ENCODE data around the gene LAMP1. TPM values are rescaled to one million over a fixed set of nuclear protein-coding genes. Genes with fewer than 3 reads are reported as not detected.

Gene LAMP1
- total RNA-seq, 1 experiment from 2014 or later: 264 TPM

DNA sequence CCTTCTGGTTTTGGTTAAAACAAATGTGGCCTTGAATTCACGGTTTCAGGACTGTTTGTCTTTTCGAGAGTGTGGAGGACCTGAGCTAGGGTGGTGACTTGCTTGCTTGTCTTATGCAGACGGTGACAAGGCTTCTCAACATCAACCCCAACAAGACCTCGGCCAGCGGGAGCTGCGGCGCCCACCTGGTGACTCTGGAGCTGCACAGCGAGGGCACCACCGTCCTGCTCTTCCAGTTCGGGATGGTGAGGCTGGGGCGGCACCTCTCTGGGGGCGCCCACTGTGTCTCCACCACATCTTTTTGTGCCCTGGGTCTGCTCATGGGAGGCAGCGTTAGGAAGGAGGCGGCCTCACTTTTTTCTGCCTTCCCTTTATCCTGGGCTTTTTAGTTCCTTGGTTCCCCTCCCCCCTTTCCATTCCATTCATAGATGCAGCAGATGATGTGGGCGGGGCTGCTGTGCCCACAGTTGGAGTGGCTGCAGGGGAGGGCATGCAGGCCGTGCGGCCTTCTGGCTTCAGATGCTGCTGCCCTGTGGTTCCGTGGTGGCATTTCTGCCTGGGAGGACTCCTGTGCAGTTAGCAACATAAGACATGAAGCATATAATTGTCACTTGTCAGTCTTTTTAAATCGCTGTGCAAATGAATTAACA lies 23.3 kb downstream of the LAMP1 start:
- in situ Hi-C loops (cut with HindIII; ENCODE audit: low pct_unique_long_range_greater_than_20kb, low sequenced_read_pairs): no loop called here
- DNase-seq (ENCODE audit: low read depth, low spot score): no peak

- DNase-seq (ENCODE audit: low read depth, low spot score): no peak
- in situ Hi-C loops (cut with HindIII; ENCODE audit: low pct_unique_long_range_greater_than_20kb, low sequenced_read_pairs): no loop called here
These were observed 24.5 kb downstream of the LAMP1 start for GRCh38 chr13:113321546-113321945.

- in situ Hi-C loops (cut with HindIII; ENCODE audit: low pct_unique_long_range_greater_than_20kb, low sequenced_read_pairs): no loop called here
- DNase-seq (ENCODE audit: low read depth, low spot score): no peak
These were observed 25.0 kb downstream of the LAMP1 start for GRCh38 chr13:113322043-113322461.

DNA sequence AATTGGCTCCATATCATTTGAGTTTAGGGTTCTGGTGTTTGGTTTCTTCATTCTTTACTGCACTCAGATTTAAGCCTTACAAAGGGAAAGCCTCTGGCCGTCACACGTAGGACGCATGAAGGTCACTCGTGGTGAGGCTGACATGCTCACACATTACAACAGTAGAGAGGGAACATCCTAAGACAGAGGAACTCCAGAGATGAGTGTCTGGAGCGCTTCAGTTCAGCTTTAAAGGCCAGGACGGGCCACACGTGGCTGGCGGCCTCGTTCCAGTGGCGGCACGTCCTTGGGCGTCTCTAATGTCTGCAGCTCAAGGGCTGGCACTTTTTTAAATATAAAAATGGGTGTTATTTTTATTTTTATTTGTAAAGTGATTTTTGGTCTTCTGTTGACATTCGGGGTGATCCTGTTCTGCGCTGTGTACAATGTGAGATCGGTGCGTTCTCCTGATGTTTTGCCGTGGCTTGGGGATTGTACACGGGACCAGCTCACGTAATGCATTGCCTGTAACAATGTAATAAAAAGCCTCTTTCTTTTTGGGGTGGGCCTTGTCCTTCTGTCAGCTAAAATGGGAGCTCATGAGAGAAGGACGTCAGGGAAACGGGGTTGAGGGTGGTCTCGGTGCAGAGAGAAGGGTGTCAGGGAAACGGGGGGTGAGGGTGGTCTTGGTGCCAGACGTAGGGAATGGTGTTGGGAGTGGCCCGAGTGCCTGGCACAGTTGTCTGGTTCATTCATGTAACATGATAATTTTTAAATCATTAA lies 26.0 kb downstream of the LAMP1 start:
- no peak for DNase-seq (ENCODE audit: low read depth, low spot score)
- in situ Hi-C loops (cut with HindIII; ENCODE audit: low pct_unique_long_range_greater_than_20kb, low sequenced_read_pairs): no loop called here

DNA sequence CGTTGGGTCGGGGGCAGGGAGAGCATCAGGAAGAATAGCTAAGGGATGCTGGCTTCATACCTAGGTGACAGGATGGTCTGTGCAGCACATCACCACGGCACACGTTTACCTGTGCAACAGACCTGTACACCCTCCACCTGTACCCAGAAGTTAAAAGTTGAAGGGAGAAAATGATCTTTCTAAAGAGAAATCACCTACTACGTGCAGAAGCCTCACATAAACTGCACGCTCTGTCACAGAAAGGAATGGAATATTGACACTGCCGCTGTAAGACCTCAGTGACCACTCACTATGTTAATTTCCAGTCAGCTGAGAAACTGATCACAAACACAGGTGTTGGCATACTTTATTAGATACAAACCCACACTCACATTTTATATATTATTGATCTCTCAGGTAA lies 26.8 kb downstream of the LAMP1 start:
- no peak for DNase-seq (ENCODE audit: low read depth, low spot score)

DNA sequence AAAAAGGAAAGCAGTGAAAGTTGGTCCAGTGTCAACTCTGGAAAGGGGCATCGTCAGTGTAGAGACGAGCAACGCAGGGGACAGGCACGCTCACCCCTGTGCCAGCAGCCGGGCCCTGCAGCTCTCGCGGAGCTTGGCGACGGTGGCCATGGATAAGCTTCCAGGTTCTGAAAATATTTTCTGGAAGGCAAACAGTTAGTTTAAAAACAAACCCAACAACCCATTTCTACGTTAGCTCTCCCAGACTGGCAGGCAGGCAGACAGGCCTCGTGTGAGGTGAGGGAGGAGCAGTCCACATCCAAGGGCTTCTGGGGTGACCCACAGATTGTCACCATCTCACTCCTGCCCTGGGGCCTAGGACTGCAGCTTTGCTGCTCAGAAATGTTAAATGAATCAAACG lies 27.4 kb downstream of the LAMP1 start:
- in situ Hi-C loops (cut with HindIII; ENCODE audit: low pct_unique_long_range_greater_than_20kb, low sequenced_read_pairs): no loop called here
- DNase-seq (ENCODE audit: low read depth, low spot score): no peak

More for the DNA sequence above, 26.8 kb downstream of the LAMP1 start:
- in situ Hi-C loops (cut with HindIII; ENCODE audit: low pct_unique_long_range_greater_than_20kb, low sequenced_read_pairs): no loop called here

DNA sequence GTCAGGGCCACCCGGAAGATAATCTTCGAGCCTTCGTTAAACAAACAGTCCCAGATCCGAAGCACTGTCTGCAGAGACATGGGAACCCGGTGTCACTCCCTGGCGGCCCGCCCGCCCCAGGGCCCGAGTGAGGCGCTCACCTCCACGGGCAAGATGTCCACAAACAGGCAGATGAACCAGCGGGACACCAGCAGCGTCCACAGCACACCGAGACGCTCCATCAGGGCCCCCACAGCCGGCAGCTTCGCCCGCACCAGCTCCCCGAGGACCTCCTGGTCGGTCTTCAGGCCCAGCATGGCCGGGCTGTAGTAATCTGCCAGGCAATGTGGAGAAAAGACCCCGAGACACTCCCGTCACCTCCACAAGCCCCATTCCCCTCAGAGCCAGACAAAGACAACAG lies 28.7 kb downstream of the LAMP1 start:
- no peak for DNase-seq (ENCODE audit: low read depth, low spot score)
- in situ Hi-C loops (cut with HindIII; ENCODE audit: low pct_unique_long_range_greater_than_20kb, low sequenced_read_pairs): no loop called here

- in situ Hi-C loops (cut with HindIII; ENCODE audit: low pct_unique_long_range_greater_than_20kb, low sequenced_read_pairs): no loop called here
- DNase-seq (ENCODE audit: low read depth, low spot score): no peak
These were observed 30.3 kb downstream of the LAMP1 start for GRCh38 chr13:113327391-113327765.

GRCh38 chr13:113327766-113328471 lies 30.9 kb downstream of the LAMP1 start:
- DNase-seq (ENCODE audit: low read depth, low spot score): no peak
- in situ Hi-C loops (cut with HindIII; ENCODE audit: low pct_unique_long_range_greater_than_20kb, low sequenced_read_pairs): no loop called here

DNA sequence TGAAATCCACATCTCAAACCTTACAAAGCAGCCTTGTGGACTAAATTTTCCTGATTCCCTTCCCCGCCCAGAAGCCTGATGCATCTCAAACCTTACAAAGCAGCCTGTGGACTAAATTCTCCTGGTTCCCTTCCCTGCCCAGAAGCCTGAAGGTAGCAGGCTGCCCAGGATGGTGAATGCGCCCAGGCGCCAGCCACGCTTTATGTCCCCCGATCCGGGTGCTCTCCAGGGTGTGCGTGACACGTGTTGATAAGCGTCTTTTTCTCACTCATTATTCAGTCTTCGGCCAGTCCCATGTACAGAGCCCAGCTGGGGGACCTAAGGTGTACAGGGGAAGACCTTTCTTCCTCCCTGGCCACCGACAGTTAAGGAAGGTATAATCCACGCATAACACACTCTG lies 31.8 kb downstream of the LAMP1 start:
- in situ Hi-C loops (cut with HindIII; ENCODE audit: low pct_unique_long_range_greater_than_20kb, low sequenced_read_pairs): no loop called here
- no peak for DNase-seq (ENCODE audit: low read depth, low spot score)

- in situ Hi-C loops (cut with HindIII; ENCODE audit: low pct_unique_long_range_greater_than_20kb, low sequenced_read_pairs): no loop called here
- DNase-seq (ENCODE audit: low read depth, low spot score): no peak
These were observed 32.7 kb downstream of the LAMP1 start for GRCh38 chr13:113329656-113330312.

DNA sequence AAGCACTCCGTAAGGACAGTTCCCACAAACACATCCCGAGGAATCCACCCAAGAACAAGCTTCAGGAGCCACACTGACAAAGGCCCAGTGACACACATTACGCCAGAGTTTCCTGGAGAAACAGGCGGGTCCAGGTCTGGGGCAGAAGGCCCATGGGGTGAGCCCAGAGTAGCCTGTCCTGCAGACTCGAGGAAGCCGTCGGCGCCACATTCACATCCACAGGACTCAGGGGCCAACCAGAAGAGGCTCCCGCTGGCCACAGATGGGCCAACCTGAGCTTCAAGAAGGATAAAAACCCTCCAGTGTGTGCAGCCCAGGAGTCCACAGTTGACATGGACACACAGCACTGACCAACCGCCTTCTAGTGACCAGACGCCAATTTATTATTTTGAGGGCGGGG lies 35.6 kb downstream of the LAMP1 start:
- in situ Hi-C loops (cut with HindIII; ENCODE audit: low pct_unique_long_range_greater_than_20kb, low sequenced_read_pairs): no loop called here
- DNase-seq (ENCODE audit: low read depth, low spot score): no peak

GRCh38 chr13:113333076-113333475 lies 36.0 kb downstream of the LAMP1 start:
- no peak for DNase-seq (ENCODE audit: low read depth, low spot score)

GRCh38 chr13:113337556-113337955 lies 40.5 kb downstream of the LAMP1 start:
- DNase-seq (ENCODE audit: low read depth, low spot score): no peak
- in situ Hi-C loops (cut with HindIII; ENCODE audit: low pct_unique_long_range_greater_than_20kb, low sequenced_read_pairs): no loop called here

More at GRCh38 chr13:113333076-113333475, 36.0 kb downstream of the LAMP1 start:
- in situ Hi-C loops (cut with HindIII; ENCODE audit: low pct_unique_long_range_greater_than_20kb, low sequenced_read_pairs): no loop called here

DNA sequence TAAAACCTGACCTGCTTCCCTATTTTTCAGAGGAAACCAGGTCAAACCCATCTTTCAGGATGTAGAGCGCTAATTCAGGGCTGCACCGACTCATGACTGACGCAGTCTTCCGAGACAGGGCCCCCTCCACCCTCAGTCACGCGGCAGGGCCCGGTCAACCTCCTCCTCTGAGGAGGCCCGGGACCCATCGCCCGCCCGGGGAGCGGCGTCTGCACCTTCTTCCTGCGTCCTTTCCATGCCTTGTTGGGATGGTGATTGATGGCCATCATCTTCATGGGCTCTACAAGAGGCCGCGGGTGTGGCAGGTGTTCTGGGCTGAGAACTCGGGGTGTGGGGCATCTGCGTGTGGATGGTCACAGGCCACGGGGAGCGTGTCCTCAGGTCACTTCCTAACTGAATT lies 40.9 kb downstream of the LAMP1 start:
- DNase-seq (ENCODE audit: low read depth, low spot score): no peak
- in situ Hi-C loops (cut with HindIII; ENCODE audit: low pct_unique_long_range_greater_than_20kb, low sequenced_read_pairs): no loop called here

DNA sequence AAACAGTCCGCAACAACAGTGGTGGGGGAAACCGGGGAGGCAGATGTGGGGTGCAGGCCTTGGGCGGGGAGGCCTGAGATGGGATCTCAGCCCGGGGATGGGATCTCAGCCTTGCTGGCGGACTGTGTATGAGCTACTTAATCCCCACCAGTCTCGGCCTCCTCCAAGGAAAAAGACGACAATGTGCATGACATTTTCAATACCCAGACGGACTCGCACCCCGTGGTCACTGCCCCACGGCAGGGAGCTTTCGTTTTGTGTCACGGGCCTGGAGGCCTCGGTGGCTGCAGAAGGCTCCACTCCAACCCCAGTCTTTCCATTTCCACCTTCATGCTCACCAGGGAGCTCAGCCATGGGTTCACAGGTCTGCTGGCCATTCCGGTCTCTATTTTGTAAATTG lies 41.4 kb downstream of the LAMP1 start:
- in situ Hi-C loops (cut with HindIII; ENCODE audit: low pct_unique_long_range_greater_than_20kb, low sequenced_read_pairs): no loop called here
- no peak for DNase-seq (ENCODE audit: low read depth, low spot score)

DNA sequence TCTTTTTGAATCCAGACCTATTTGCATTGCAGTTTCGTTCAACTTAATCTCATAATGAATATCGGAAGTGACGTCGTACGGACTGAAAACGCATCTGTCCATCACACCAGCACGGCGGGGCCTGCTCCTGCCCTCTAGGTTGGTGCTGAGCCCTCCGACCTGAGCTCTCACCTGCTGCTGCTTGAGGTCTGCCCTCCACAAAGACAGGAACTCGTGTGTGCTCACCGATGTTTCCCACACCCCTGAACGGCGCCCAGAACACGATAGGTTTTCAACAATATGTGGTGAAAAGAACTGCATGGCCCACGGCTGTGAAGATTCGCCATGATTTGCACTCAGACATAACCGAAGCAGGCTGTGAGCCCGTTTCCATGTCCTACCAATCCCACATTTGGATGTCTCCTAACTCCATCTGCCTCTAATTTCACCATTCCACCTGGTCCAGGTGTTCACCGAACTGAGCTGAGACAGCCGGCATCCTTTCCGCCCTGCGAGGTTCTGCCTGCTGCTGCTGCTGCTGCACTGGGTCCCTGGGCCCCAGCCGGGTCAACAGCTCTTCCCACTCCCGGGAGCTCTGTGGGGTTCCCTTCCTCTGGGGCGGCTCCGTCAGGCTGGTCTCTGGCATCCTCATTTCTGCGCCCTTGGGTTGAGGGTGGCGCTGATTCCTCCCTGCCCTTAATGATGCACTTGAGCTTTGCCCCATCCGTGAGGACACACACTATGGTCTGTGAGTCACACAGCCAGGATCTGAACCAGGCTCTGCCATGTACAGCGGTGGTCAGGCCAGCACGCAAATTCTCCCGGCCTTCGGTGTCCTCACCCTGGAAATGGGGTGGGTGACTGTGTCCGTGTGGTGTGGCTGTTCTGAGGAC lies 46.0 kb downstream of the LAMP1 start:
- DNase-seq (ENCODE audit: low read depth, low spot score): no peak

DNA sequence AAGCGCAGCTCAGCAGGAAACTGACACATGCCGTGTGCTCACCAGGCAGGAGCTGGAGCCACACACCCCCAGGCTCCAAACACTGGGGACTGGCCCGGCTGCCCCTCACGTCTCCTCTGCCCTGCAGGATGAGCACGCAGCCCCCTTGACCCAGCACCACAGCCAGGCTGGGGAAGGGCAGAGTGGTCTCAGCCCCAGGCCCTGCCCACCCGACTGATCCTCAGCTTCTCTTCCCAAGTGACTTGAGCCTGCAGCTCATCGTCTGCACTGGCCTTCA lies 46.6 kb downstream of the LAMP1 start:
- in situ Hi-C loops (cut with HindIII; ENCODE audit: low pct_unique_long_range_greater_than_20kb, low sequenced_read_pairs): no loop called here

More for the DNA sequence above, 46.0 kb downstream of the LAMP1 start:
- in situ Hi-C loops (cut with HindIII; ENCODE audit: low pct_unique_long_range_greater_than_20kb, low sequenced_read_pairs): no loop called here

More for the DNA sequence above, 46.6 kb downstream of the LAMP1 start:
- DNase-seq (ENCODE audit: low read depth, low spot score): no peak
